ENCODE measurements around the gene SMCO4.
"Not testable (repeated sequence)": the region's sequence is repeated elsewhere in the genome, so short reads cannot be mapped to it uniquely, and the experiment has no call there.

The SMCO4 gene

GRCh38 chr11:93543292-93543977 lies at the start of gene SMCO4:
Gene SMCO4 (minus strand): TSS chr11:93543391. CDS start chr11:93479189, 64,202 bp downstream.
- DNase-seq: peak; percentile 80

- peak; percentile 83 for DNase-seq
These were observed 48.2 kb upstream of the SMCO4 start for GRCh38 chr11:93591247-93591898.

GRCh38 chr11:93589347-93589746 lies 46.2 kb upstream of the SMCO4 start:
- no peak for DNase-seq

GRCh38 chr11:93587858-93588581 lies 44.8 kb upstream of the SMCO4 start:
- no peak for DNase-seq

- DNase-seq: not testable (repeated sequence)
These were observed 44.2 kb upstream of the SMCO4 start for GRCh38 chr11:93587425-93587824.

- DNase-seq: peak; percentile 90
These were observed 42.6 kb upstream of the SMCO4 start for GRCh38 chr11:93585758-93586157.

GRCh38 chr11:93583490-93583889 lies 40.3 kb upstream of the SMCO4 start:
- DNase-seq: no peak

GRCh38 chr11:93579187-93579751 lies 36.1 kb upstream of the SMCO4 start:
- DNase-seq: no peak

GRCh38 chr11:93577286-93577685 lies 34.1 kb upstream of the SMCO4 start:
- DNase-seq: peak; percentile 92

- DNase-seq: peak; percentile 83
These were observed 33.7 kb upstream of the SMCO4 start for GRCh38 chr11:93576870-93577269.

GRCh38 chr11:93574638-93575220 lies 31.5 kb upstream of the SMCO4 start:
- DNase-seq: no peak

- peak; percentile 36 for DNase-seq
These were observed 30.0 kb upstream of the SMCO4 start for GRCh38 chr11:93573184-93573583.

- no peak for DNase-seq
These were observed 29.4 kb upstream of the SMCO4 start for GRCh38 chr11:93572621-93573020.

GRCh38 chr11:93572171-93572570 lies 29.0 kb upstream of the SMCO4 start:
- no peak for DNase-seq

GRCh38 chr11:93571612-93572011 lies 28.4 kb upstream of the SMCO4 start:
- DNase-seq: no peak

- DNase-seq: peak; percentile 72
These were observed 27.7 kb upstream of the SMCO4 start for GRCh38 chr11:93570759-93571413.

GRCh38 chr11:93569496-93569895 lies 26.3 kb upstream of the SMCO4 start:
- DNase-seq: no peak

- no peak for DNase-seq
These were observed 25.5 kb upstream of the SMCO4 start for GRCh38 chr11:93568726-93569125.

- no peak for DNase-seq
These were observed 24.3 kb upstream of the SMCO4 start for GRCh38 chr11:93567401-93567895.

GRCh38 chr11:93564895-93565294 lies 21.7 kb upstream of the SMCO4 start:
- no peak for DNase-seq

- no peak for DNase-seq
These were observed 20.7 kb upstream of the SMCO4 start for GRCh38 chr11:93563857-93564256.

- DNase-seq: no peak
These were observed 17.2 kb upstream of the SMCO4 start for GRCh38 chr11:93560199-93560932.
